HG03432 (cell line): ENCODE results near the gene HOXC5.
"Not testable (repeated sequence)": the region's sequence is repeated elsewhere in the genome, so short reads cannot be mapped to it uniquely, and the experiment has no call there.

Experiments
- ATAC-seq: cut with Tn5 transposase; IDR thresholded peaks from one replicate; pipeline ENCODE4 v1.9.1; 2021; ENCODE audit warnings: mild to moderate bottlenecking, moderate library complexity; ENCODE audit not compliant: unreplicated experiment

The HOXC5 gene

GRCh38 chr12:54032086-54032619 is 697 bp upstream of the HOXC5 start:
- no peak for ATAC-seq

GRCh38 chr12:54033106-54033979 is 493 bp downstream of the HOXC5 start:
- ATAC-seq, result no peak

GRCh38 chr12:54033980-54034784 is 1.3 kb downstream of the HOXC5 start:
- no peak for ATAC-seq

GRCh38 chr12:54034785-54035310 is 2.0 kb downstream of the HOXC5 start:
- no peak for ATAC-seq

- ATAC-seq, result no peak
Observed at GRCh38 chr12:54035568-54036264, 2.9 kb downstream of the HOXC5 start.

- ATAC-seq, result peak; percentile 71
Observed at GRCh38 chr12:54036620-54037359, 3.9 kb downstream of the HOXC5 start.

- ATAC-seq, result no peak
Observed at GRCh38 chr12:54037360-54038283, 4.8 kb downstream of the HOXC5 start.

GRCh38 chr12:54038284-54038870 is 5.5 kb downstream of the HOXC5 start:
- ATAC-seq, result no peak

GRCh38 chr12:54038871-54039414 is 6.1 kb downstream of the HOXC5 start:
- no peak for ATAC-seq

- no peak for ATAC-seq
Observed at GRCh38 chr12:54039417-54040147, 6.7 kb downstream of the HOXC5 start.

- ATAC-seq, result no peak
Observed at GRCh38 chr12:54040148-54040494, 7.3 kb downstream of the HOXC5 start.

GRCh38 chr12:54040648-54041047 is 7.8 kb downstream of the HOXC5 start:
- no peak for ATAC-seq

GRCh38 chr12:54041097-54041690 is 8.3 kb downstream of the HOXC5 start:
- ATAC-seq, result no peak

- not testable (repeated sequence) for ATAC-seq
Observed at GRCh38 chr12:54042033-54042432, 9.2 kb downstream of the HOXC5 start.

GRCh38 chr12:54042970-54043853 is 10.4 kb downstream of the HOXC5 start:
- ATAC-seq, result no peak

GRCh38 chr12:54044425-54045103 is 11.7 kb downstream of the HOXC5 start:
- ATAC-seq, result no peak
